Coronary artery (tissue), 2 donors: ENCODE measurements around the gene TRAF3IP3.

Experiments used
- DNase-seq: peaks from one replicate; pipeline ENCODE4 v3.0.0-alpha.2; 2017; ENCODE audit warnings: low spot score
- H3K27ac ChIP-seq, 2 donors: fragments of 200-600 bp; sonication (generic); one replicate each; pipeline ENCODE4 v1.5.1; 2016 to 2019
- H3K4me3 ChIP-seq: fragments of 200-600 bp; sonication (generic); 2 replicates; pipeline ENCODE4 v1.5.1; 2016; ENCODE audit warnings: mild to moderate bottlenecking, moderate library complexity
- CTCF ChIP-seq: fragments of 200-600 bp; sonication (generic); IDR thresholded peaks from one replicate; pipeline ENCODE4 v1.5.1; 2019; ENCODE audit warnings: antibody characterized with exemption

The TRAF3IP3 gene

GRCh38 chr1:209749670-209750323 lies 6.1 kb upstream of the TRAF3IP3 start:
- DNase-seq = no peak
- no peak overlapping the region for H3K27ac ChIP-seq
- H3K4me3 ChIP-seq = no peak overlapping the region
- no peak for TF ChIP-seq CTCF

GRCh38 chr1:209751627-209752231 lies 4.1 kb upstream of the TRAF3IP3 start:
- no peak for TF ChIP-seq CTCF
- DNase-seq = no peak
- Histone ChIP-seq H3K27ac (no peak overlapping the region), H3K4me3 (no peak overlapping the region)

- no peak for DNase-seq
- TF ChIP-seq CTCF = no peak
- H3K4me3 ChIP-seq = no peak overlapping the region
- no peak overlapping the region for H3K27ac ChIP-seq
Observed at GRCh38 chr1:209752890-209753289, 3.0 kb upstream of the TRAF3IP3 start.

- no peak for TF ChIP-seq CTCF
- DNase-seq = no peak
- no peak overlapping the region for H3K4me3 ChIP-seq
- no peak overlapping the region for H3K27ac ChIP-seq
Observed at GRCh38 chr1:209755256-209755655, 597 bp upstream of the TRAF3IP3 start.

GRCh38 chr1:209756615-209757445 lies 977 bp downstream of the TRAF3IP3 start:
- Histone ChIP-seq H3K4me3 (peak overlapping the region; percentile 38), H3K27ac (no peak overlapping the region)
- TF ChIP-seq CTCF = no peak
- no peak for DNase-seq

- no peak for DNase-seq
- Histone ChIP-seq H3K4me3 (no peak overlapping the region), H3K27ac (no peak overlapping the region)
- TF ChIP-seq CTCF = no peak
Observed at GRCh38 chr1:209758400-209758799, 2.5 kb downstream of the TRAF3IP3 start.
